Measurements from ENCODE around the gene PPP1R7. TPM values are rescaled to one million over a fixed set of nuclear protein-coding genes. Genes with fewer than 3 reads are reported as not detected.
A peak's percentile ranks its signal among the peaks of the same experiment; 100 is the strongest.

The PPP1R7 gene
- total RNA-seq, 1 experiment from 2014 or later: 43.9 TPM

DNA sequence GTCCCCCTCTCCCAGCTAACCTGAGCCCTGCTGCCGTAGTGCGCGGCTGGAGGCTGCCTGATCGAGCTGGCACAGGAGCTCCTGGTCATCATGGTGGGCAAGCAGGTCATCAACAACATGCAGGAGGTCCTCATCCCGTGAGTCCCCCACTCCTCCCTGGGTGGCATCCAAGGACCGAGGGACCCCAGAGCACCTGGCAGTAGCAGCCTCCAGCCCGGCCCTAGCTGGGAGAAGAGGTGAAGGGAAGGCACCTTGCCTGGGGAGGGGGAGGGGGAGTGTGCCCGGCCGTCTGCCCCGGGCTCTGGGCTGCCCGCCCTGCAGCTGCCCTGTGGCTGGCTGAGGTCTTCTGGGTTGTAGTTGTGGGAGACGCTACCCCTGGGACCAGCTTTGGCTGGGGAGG lies 64.5 kb downstream of the PPP1R7 start:
- Mint-ChIP-seq H3K4me1 (ENCODE audit: insufficient read depth, unreplicated experiment) (no peaks in the 10 kb centered on the region), H3K27me3 (ENCODE audit: insufficient read depth, unreplicated experiment) (peaks cover 34% of the 10 kb centered on the region), H3K27ac (ENCODE audit: low read depth, unreplicated experiment) (no peak overlapping the region), H3K4me3 (ENCODE audit: unreplicated experiment) (no peak overlapping the region), H3K36me3 (ENCODE audit: insufficient read depth, unreplicated experiment) (peaks cover 6% of the 10 kb centered on the region), H3K9me3 (ENCODE audit: unreplicated experiment) (no peaks in the 10 kb centered on the region)
- intact Hi-C loops (cut with micrococcal nuclease): loop anchor here (10.0 kb wide), 1 partner anchor 360 kb away; no protein-coding TSS in a partner anchor
- DNase-seq (ENCODE audit: unreplicated experiment): no peak
- no TSS peak for BruUV-seq (replicated peaks)
- POLR2A ChIA-PET: no interaction called here
- TF ChIP-seq, protein P1, sequence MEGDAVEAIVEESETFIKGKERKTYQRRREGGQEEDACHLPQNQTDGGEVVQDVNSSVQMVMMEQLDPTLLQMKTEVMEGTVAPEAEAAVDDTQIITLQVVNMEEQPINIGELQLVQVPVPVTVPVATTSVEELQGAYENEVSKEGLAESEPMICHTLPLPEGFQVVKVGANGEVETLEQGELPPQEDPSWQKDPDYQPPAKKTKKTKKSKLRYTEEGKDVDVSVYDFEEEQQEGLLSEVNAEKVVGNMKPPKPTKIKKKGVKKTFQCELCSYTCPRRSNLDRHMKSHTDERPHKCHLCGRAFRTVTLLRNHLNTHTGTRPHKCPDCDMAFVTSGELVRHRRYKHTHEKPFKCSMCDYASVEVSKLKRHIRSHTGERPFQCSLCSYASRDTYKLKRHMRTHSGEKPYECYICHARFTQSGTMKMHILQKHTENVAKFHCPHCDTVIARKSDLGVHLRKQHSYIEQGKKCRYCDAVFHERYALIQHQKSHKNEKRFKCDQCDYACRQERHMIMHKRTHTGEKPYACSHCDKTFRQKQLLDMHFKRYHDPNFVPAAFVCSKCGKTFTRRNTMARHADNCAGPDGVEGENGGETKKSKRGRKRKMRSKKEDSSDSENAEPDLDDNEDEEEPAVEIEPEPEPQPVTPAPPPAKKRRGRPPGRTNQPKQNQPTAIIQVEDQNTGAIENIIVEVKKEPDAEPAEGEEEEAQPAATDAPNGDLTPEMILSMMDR (IDR thresholded peaks at IDR 0.05; ENCODE audit: unreplicated experiment): no peak
- CTCF ChIA-PET: interaction anchor here (1.7 kb wide), 1 partner anchor 363 kb away, joined by 4 read pairs; no protein-coding TSS in a partner anchor

GRCh38 chr2:241215421-241215820 lies 65.2 kb downstream of the PPP1R7 start:
- H3K27ac Mint-ChIP-seq (ENCODE audit: low read depth, unreplicated experiment): no peak overlapping the region
- H3K4me1 Mint-ChIP-seq (ENCODE audit: insufficient read depth, unreplicated experiment): no peaks in the 10 kb centered on the region
- intact Hi-C loops (cut with micrococcal nuclease): loop anchor here (10.0 kb wide), 1 partner anchor 361 kb away; no protein-coding TSS in a partner anchor
- peaks cover 6% of the 10 kb centered on the region for H3K36me3 Mint-ChIP-seq (ENCODE audit: insufficient read depth, unreplicated experiment)
- TF ChIP-seq, protein P1 (IDR thresholded peaks at IDR 0.05; ENCODE audit: unreplicated experiment): no peak
- BruUV-seq (replicated peaks): no TSS peak
- DNase-seq (ENCODE audit: unreplicated experiment): no peak
- CTCF ChIA-PET: interaction anchor here (1.7 kb wide), 1 partner anchor 364 kb away, joined by 4 read pairs; no protein-coding TSS in a partner anchor
- H3K4me3 Mint-ChIP-seq (ENCODE audit: unreplicated experiment): no peak overlapping the region
- POLR2A ChIA-PET: no interaction called here
- H3K9me3 Mint-ChIP-seq (ENCODE audit: unreplicated experiment): no peaks in the 10 kb centered on the region
- H3K27me3 Mint-ChIP-seq (ENCODE audit: insufficient read depth, unreplicated experiment): peaks cover 34% of the 10 kb centered on the region

- intact Hi-C loops (cut with micrococcal nuclease): loop anchor here (10.0 kb wide), 1 partner anchor 361 kb away; no protein-coding TSS in a partner anchor
- Mint-ChIP-seq H3K27me3 (ENCODE audit: insufficient read depth, unreplicated experiment) (peaks cover 29% of the 10 kb centered on the region), H3K4me1 (ENCODE audit: insufficient read depth, unreplicated experiment) (no peaks in the 10 kb centered on the region), H3K9me3 (ENCODE audit: unreplicated experiment) (no peaks in the 10 kb centered on the region), H3K36me3 (ENCODE audit: insufficient read depth, unreplicated experiment) (peaks cover 6% of the 10 kb centered on the region), H3K4me3 (ENCODE audit: unreplicated experiment) (no peak overlapping the region), H3K27ac (ENCODE audit: low read depth, unreplicated experiment) (no peak overlapping the region)
- TF ChIP-seq, protein P1 (IDR thresholded peaks at IDR 0.05; ENCODE audit: unreplicated experiment): no peak
- no TSS peak for BruUV-seq (replicated peaks)
- DNase-seq (ENCODE audit: unreplicated experiment): no peak
- CTCF ChIA-PET: interaction anchor here (0.6 kb wide), 1 partner anchor 352 kb away, joined by 3 read pairs; no protein-coding TSS in a partner anchor
- POLR2A ChIA-PET: interaction anchor here (1.2 kb wide), 1 partner anchor 418 kb away, joined by 3 read pairs; no protein-coding TSS in a partner anchor
Observed at GRCh38 chr2:241216211-241216761, 66.0 kb downstream of the PPP1R7 start.

DNA sequence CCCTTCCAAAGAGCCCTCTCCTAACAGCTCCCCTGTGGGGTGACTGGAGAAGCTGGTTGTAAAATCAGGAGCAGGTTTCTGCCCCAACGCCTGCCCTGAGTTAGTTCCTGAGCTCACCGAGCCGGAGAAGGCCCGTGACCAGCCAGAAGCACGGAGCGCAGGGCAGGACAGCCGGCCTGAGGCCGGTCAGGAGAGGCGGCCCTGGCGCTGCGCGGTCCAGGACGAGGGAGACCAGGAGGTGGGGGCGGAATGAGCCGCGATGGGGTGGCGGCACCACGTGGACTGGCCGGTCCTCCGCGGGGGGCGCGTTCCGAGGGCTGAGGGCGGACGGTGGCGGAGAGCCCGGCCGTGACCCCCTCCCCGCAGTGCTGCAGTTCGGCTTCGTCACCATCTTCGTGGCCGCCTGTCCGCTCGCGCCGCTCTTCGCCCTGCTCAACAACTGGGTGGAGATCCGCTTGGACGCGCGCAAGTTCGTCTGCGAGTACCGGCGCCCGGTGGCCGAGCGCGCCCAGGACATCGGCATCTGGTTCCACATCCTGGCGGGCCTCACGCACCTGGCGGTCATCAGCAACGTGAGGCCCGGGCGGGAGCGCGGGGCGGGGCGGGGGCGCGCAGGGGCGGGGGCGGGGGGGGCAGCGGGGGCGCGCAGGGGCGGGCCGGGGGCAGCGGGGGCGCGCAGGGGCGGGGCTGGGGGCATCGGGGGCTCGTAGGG lies 67.2 kb downstream of the PPP1R7 start:
- peak overlapping the region; percentile 54 for H3K27ac Mint-ChIP-seq (ENCODE audit: low read depth, unreplicated experiment)
- no peaks in the 10 kb centered on the region for H3K4me1 Mint-ChIP-seq (ENCODE audit: insufficient read depth, unreplicated experiment)
- no TSS peak for BruUV-seq (replicated peaks)
- TF ChIP-seq, protein P1 (IDR thresholded peaks at IDR 0.05; ENCODE audit: unreplicated experiment): no peak
- no peaks in the 10 kb centered on the region for H3K9me3 Mint-ChIP-seq (ENCODE audit: unreplicated experiment)
- peaks cover 6% of the 10 kb centered on the region for H3K36me3 Mint-ChIP-seq (ENCODE audit: insufficient read depth, unreplicated experiment)
- H3K4me3 Mint-ChIP-seq (ENCODE audit: unreplicated experiment): peak overlapping the region; percentile 74
- ChIA-PET POLR2A (interaction anchor here (1.2 kb wide), 1 partner anchor 417 kb away, joined by 3 read pairs; no protein-coding TSS in a partner anchor), CTCF (interaction anchor here (0.6 to 0.7 kb wide), 2 partner anchors 50 to 133 kb away, joined by 3 read pairs; no protein-coding TSS in a partner anchor)
- intact Hi-C loops (cut with micrococcal nuclease): loop anchor here (10.0 kb wide), 1 partner anchor 363 kb away; no protein-coding TSS in a partner anchor
- H3K27me3 Mint-ChIP-seq (ENCODE audit: insufficient read depth, unreplicated experiment): peaks cover 17% of the 10 kb centered on the region
- no peak for DNase-seq (ENCODE audit: unreplicated experiment)
